AG08396 (cell line): ENCODE data around the gene RASGEF1B.

ENCODE experiments used
- DNase-seq: peaks from one replicate; pipeline ENCODE4 v3.0.0; 2012; ENCODE audit warnings: low spot score, mixed read lengths

The RASGEF1B gene

DNA sequence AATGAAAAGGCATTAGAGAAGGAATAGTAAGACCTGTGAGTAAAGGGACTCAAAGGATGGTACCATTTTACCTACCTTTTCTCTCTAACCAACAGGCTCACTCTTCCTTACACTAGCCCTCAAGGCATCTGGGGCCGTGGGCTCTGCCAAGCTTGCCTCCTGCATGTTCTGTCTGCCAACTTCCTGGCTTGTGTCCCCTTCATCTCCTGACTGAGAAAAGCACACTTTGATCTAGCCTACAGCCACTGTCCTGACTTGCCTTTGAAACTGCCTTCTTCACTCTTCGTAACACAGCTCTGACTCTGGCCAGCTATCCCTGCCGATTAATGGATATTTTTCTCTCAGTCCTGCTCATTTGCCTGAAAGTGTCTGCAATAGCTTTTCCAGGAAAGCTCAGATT is 76.5 kb downstream of the RASGEF1B start:
- no peak for DNase-seq

DNA sequence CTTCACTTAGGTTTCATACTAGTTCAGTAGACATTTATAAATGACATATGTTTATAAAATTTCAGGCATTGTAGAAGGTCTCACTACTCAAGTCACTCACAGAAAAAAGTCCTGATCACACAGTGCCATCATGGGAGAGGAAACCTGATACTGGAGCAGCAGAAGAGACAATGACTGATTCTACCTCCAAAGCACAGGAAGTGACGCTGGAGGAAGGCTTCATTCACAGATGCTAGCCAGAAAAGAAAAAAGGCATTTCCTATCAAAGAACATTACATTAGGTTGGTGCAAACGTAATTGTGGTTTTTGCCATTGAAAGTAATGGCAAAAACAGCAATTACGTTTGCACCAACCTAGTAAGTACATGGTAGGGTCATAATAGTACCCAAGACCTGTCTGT is 79.5 kb downstream of the RASGEF1B start:
- no peak for DNase-seq

DNA sequence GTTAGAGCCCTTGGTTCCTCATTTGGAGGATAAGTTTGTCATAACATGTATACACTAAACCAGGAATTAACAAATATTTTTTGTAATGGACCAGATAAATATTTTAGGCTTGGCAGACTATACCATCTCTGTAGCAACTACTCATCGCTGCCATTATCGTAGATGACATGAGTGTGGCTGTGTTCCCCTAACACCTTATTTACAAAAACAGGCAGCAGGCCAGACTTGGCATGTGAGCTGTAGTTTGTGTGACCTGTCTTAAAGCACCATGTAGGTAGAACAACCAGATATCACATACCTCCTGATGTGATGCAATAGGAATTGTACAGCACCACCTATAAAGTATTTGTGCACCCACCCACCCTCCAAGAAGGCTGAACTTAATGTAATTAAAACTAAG is 82.0 kb downstream of the RASGEF1B start:
- no peak for DNase-seq

DNA sequence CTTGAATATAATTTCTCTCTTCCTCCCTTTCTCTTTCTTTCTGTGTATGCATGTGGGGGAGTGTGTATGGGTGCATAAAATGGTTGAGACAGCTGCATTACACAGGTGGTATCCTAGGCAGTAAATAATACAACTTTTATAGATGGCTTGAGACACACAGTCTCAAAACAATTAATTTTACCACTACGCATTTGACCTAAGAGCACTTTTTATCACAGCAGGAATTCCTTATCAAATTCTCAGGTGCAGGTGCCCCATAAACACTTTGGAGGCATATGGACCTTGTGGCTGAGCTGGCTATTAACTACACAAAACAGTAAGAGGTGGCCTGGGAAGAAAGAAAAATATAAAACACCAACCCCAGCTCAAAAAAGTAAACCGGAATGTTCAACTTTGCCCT is 91.3 kb downstream of the RASGEF1B start:
- no peak for DNase-seq

- DNase-seq = no peak
Observed at GRCh38 chr4:81378386-81378785, 93.3 kb downstream of the RASGEF1B start.

DNA sequence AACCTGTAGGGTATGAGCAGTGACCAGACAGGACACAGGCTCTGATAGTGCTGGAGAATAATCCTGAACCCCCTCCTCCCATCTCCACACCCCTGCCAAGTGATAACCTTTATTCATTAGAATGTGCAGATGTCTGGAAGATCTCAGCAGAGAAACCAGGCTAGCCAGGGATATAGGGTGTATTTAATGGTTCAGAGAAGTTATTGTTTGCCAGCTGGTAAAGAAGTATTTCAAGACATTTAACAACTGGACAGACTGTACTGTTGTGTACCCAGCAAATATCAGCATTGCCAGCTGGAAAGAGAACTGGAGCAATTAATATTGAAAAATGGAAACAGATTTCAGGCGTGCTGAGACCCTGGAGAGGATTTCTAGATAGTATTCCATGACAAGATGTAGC is 94.5 kb downstream of the RASGEF1B start:
- DNase-seq = no peak

DNA sequence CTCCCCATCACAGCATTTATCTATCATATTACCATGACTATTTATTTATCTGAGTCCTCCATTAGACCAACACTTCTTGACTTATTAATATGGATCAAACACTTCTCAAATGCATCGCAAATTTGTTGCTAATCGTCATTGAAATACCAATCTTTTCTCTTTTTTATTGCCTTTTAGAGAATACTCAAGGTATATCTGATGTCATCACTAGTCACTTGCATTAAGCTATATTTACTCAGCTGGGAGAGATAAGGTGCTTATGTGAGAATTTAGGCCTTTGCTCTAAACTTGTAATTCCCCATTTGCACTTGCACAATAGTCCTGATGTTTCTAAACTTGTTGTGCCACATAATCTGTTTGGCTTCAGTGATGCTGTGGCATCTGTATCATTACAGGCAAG is 95.0 kb downstream of the RASGEF1B start:
- DNase-seq = no peak
